Activated CD4-positive, alpha-beta T cell treated with anti-CD3 and anti-CD28 coated beads for 24 hours (primary cell): ENCODE results near the gene HELZ2.
A peak's percentile ranks its signal among the peaks of the same experiment; 100 is the strongest.

ENCODE experiments used
- DNase-seq, 2 donors: peaks; one replicate each; pipeline ENCODE4 v3.0.0-alpha.2; 2020; ENCODE audit warnings: low read depth in 2 of 2

HELZ2 gene

GRCh38 chr20:63597651-63598478 is 23.8 kb upstream of the HELZ2 start:
- no peak for DNase-seq

GRCh38 chr20:63596423-63596822 is 22.4 kb upstream of the HELZ2 start:
- no peak for DNase-seq

DNA sequence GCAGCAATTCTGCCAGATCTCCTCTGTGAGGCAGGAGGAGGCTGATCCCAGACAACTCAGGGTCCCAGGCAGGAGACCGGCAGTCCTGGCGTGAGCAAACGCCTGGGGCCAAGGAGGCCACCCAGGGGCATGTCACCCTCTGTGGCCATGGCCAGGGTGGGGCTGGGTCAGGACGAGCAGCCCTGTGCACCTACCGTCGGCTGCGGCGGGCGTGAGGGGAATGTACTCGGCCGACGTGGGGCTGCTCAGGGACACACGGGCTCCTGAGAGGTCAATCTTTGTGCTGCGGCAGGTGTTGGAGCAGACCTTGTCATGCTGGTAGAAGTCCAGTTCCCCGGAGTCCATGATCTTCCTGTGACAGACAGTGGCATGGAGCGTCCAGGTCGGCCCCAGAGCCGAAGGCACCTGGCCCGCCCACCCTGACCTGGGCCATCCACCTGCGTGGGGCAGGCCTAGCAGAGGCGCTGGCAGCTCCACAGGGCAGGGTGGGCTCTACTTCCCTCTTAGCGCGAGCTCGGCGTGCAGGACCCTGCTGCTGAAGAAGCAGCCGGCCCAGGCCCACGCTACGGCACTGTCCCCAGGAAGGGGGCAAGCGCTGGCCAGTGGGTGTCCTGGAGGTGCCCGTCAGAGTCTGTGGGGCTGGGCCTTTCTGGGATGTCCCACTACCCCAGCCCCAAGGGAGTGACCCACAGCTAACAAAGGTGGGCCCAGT is 21.5 kb upstream of the HELZ2 start:
- DNase-seq: no peak

GRCh38 chr20:63594043-63594561 is 20.1 kb upstream of the HELZ2 start:
- no peak for DNase-seq

- DNase-seq: no peak
These were observed 18.6 kb upstream of the HELZ2 start for GRCh38 chr20:63592661-63593060.

DNA sequence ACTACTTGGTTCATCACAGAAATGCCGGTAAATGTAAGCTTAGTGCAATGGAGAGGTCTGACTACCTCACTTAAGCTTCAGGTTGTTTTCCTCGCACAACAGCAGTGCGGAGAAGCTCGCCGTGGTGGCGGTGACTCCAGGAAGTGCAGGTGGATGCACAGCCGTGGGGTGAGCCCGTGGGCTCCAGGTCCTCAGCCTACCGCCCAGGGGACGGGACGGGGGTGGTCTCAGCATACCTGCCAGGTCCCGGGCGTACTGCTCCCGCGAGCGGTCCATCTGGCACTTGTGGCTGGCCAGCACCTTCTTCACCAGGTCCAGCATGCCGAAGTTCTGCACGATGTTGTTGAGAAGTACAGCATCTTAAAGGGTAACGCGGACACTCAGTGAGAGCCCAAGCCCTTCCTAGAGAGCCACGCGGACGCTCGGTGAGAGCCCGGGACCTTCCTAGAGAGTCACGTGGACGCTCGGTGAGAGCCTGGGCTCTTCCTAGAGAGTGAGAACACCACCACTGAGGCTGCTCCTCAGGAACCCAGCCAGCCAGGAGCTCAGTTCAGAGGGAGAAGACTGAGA is 17.8 kb upstream of the HELZ2 start:
- DNase-seq: no peak

DNA sequence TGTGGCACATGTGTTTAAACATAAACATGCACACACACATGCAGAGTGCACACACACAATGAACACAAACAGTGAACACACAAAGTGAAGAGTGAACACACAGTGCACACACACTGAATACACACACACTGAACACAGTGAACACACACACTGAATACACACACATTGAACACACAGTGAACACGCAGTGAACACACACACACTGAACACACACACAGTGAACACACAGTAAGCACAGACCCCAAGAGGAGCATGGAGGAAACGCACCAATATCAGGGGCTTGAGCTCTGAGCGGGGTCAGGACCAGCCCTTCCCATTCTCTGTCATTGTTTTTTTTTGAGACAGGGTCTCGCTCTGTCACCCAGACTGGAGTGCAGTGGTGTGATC is 17.1 kb upstream of the HELZ2 start:
- DNase-seq: no peak

GRCh38 chr20:63590218-63591146 is 16.4 kb upstream of the HELZ2 start:
- no peak for DNase-seq

DNA sequence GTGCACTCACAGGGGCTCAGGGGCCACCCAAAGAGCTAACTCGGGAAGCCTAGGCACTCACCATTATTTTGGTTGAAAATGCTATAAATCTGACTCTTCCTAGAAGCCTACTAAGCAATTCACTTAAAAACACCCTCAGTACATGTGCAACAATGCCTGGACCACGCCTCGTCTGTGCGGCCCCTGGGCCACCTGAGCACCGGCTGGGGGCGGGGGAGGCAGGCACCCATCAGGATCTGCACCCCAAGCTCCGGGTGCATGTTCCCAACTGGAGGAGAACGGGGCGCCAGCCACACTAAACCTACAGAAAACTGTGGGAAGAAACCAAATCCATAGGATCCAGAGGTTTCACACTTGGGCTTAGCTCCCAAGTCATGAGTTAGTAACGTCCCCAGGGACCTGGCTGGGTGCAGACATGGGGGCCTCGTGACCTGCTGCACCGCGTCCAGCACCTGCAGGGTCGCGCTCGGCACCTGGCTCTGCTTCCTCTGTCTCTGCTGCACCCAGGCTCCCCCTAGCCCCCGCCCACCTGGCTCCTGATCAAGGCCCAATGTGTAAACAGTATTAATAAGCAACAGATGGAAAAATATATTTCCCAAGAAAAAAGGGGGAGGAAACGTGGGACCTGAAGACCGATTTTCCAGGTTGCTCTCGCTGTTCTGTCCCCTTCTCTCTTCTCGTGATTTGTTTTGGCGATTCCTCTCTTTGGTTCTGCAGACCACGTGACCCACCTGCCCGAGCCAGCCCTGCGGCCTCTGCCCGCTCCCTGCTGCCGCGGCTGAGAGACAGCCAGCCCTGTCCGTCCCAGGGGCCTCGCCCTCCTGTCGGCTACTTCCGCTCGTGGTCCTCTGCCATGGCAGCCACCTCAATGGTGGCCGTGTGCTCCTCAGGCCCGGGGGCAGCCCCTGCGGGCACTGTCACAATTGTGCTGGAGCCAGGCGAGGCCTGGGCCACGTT is 15.5 kb upstream of the HELZ2 start:
- DNase-seq: no peak

GRCh38 chr20:63588641-63589041 is 14.6 kb upstream of the HELZ2 start:
- DNase-seq: no peak

DNA sequence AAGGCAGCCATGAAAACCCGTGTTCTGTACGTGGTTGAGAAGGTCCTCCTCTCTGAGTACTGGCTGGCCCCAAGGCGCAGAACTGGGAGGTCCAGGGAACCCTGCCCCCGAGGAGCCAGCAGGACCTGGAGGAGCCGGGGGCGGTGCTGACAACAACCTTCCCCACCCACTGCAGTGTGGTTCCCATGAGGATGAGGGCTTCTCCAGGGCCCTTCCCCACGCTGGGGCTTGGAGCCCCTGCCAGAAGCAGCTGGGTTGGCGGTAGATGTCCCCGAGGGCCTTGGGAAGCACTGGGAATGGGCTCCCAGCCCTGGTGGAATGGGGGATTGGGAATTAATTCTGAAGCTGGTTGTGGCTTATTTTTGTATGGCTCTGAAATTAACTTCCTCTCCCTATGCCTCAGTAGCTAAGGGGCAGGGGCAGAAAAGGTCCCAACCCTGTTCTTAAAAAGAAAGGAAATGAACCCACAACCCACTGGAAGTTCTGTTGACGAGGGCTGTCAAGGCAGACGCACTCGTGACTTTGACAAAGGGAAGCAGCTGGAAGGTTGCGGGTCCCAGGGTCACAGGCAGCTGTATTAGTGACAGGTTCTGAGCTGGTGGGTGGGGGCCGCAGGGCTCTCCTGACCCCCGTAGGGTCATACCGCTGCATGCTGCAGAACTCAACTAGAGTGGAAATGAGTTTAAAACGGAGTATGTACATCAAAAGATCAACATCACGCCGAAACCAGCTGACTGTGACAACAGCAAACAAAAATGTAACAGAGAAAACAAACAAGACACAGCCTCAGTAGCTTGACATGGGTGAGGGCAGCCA is 13.9 kb upstream of the HELZ2 start:
- DNase-seq: no peak

GRCh38 chr20:63587256-63587655 is 13.2 kb upstream of the HELZ2 start:
- no peak for DNase-seq

- DNase-seq: no peak
These were observed 12.8 kb upstream of the HELZ2 start for GRCh38 chr20:63586797-63587196.

DNA sequence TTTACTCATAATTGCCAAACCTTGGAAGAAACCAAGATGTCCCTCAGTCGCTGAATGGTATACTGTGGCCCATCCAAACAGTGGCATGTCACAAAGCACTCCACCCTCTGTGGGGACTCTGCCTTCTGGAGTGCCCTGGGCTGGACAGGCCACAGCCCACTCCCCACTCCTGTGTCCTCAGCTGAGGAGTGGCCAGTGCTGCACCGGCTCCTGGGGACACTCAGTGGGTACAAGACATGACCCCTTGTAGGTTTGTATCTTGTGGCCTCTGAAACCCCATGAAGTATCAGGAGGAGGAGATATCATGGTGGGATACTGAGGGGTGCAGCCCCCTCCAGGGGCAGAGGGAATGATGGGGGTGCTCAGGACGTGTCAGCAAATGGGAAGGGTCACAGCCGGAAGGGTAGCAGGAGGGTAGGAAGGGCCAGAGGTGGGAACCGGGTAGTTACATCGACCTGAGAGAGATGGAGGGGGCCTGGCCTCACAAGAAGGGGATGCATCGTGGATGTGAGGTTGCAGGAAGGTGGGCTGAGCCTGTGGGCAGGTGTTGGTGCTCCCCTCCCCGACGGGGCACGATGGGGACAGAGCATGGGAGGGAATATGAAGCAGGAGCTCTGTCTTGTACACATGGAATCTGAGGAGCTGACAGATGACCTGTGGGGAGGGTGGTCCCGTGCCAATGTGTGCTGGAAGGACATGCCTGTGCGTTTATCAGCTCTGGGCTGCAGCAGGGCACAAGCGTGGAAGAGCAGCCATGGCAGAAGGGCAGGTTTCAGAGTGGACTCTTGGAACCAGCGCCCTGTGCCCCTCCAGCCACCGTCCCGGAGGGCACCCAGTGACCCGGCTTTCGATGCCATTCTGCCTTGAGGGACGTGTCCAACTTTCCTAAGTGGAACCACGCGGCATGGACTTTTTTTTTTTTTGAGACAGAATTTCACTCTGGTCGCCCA is 11.9 kb upstream of the HELZ2 start:
- DNase-seq: no peak

- DNase-seq: no peak
These were observed 8.5 kb upstream of the HELZ2 start for GRCh38 chr20:63582382-63583063.

- peak; percentile 47 to 50 for DNase-seq
These were observed 6.9 kb upstream of the HELZ2 start for GRCh38 chr20:63580796-63581461.

DNA sequence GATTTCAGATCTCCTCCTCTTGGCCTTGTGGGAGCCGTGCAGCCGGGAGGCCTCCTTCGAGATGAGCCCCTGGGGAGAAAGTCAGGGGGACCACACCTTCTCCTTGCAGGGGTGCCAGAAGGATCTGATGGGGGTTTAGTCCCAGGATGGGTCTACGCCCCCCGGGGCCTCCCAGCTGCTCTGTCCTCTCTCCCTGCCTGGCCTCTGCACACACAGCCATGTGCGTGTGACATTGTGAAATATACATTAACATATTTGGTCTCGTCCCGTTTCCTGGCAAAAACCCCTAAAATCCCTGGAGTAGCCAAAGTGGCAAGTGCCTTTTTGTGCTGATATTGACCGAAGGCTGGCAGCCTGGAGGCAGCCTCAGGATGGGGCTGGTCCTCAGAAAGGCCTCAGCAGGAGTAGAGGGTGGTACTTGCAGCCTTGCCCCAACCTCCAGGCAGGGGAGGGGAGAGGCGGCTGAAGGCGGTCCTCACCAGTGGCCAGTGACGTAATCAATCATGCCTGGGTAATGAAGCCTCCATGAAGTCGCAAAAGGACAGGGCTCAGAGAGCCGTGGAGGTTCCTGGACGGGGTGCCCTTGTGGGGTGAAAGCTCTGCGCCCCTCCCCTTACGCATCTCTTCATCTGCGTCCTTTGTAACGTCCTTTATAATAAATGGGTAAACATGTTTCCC is 5.1 kb upstream of the HELZ2 start:
- DNase-seq: no peak
